Effector memory CD4-positive, alpha-beta T cell (primary cell): ENCODE measurements around the gene HCFC1.

Source experiments
- DNase-seq, 3 donors: peaks; one replicate each; pipeline ENCODE4 v3.0.0-alpha.2; 2020
- H3K27ac ChIP-seq: 2 replicates; pipeline ENCODE4 v1.7.0; 2013; ENCODE audit warnings: mild to moderate bottlenecking, low read length, moderate library complexity; ENCODE audit not compliant: insufficient read depth, poor library complexity, severe bottlenecking
- H3K27me3 ChIP-seq: replicated peaks from 2 replicates; pipeline ENCODE4 v1.7.0; 2013; ENCODE audit warnings: mild to moderate bottlenecking, low read length; ENCODE audit not compliant: insufficient read depth, control insufficient read depth, poor library complexity, severe bottlenecking
- H3K36me3 ChIP-seq: 2 replicates; pipeline ENCODE4 v1.7.0; 2013; ENCODE audit warnings: mild to moderate bottlenecking, low read length, moderate library complexity; ENCODE audit not compliant: control insufficient read depth, insufficient read depth
- H3K4me1 ChIP-seq: 2 replicates; pipeline ENCODE4 v1.7.0; 2013; ENCODE audit warnings: low read length, mild to moderate bottlenecking; ENCODE audit not compliant: control insufficient read depth, insufficient read depth, poor library complexity, severe bottlenecking
- H3K4me3 ChIP-seq: 2 replicates; pipeline ENCODE4 v1.7.0; 2013; ENCODE audit warnings: low read length, low read depth, mild to moderate bottlenecking; ENCODE audit not compliant: insufficient read depth, poor library complexity, severe bottlenecking
- H3K9me3 ChIP-seq: 2 replicates; pipeline ENCODE4 v1.7.0; 2013; ENCODE audit warnings: mild to moderate bottlenecking, low read length, moderate library complexity; ENCODE audit not compliant: control insufficient read depth

Gene HCFC1

GRCh38 chrX:153911798-153912197 lies 59.8 kb downstream of the HCFC1 start:
- Histone ChIP-seq H3K36me3 (peaks cover 36% of the 10 kb centered on the region), H3K27ac (no peak overlapping the region), H3K4me3 (no peak overlapping the region), H3K4me1 (no peaks in the 10 kb centered on the region), H3K27me3 (no peaks in the 10 kb centered on the region), H3K9me3 (no peaks in the 10 kb centered on the region)
- no peak for DNase-seq

- H3K27ac ChIP-seq = no peak overlapping the region
- no peaks in the 10 kb centered on the region for H3K9me3 ChIP-seq
- no peaks in the 10 kb centered on the region for H3K4me1 ChIP-seq
- H3K27me3 ChIP-seq = no peaks in the 10 kb centered on the region
- H3K36me3 ChIP-seq = peaks cover 33% of the 10 kb centered on the region
- no peak overlapping the region for H3K4me3 ChIP-seq
- no peak for DNase-seq
Measured at GRCh38 chrX:153910446-153910845, 61.2 kb downstream of the HCFC1 start.

- Histone ChIP-seq H3K4me3 (no peak overlapping the region), H3K36me3 (peaks cover 33% of the 10 kb centered on the region), H3K9me3 (no peaks in the 10 kb centered on the region), H3K27me3 (no peaks in the 10 kb centered on the region), H3K27ac (no peak overlapping the region), H3K4me1 (no peaks in the 10 kb centered on the region)
- DNase-seq = no peak
Measured at GRCh38 chrX:153909980-153910360, 61.6 kb downstream of the HCFC1 start.

GRCh38 chrX:153909024-153909979 lies 62.3 kb downstream of the HCFC1 start:
- DNase-seq = no peak
- Histone ChIP-seq H3K27me3 (no peaks in the 10 kb centered on the region), H3K9me3 (no peaks in the 10 kb centered on the region), H3K4me3 (no peak overlapping the region), H3K4me1 (peaks cover 5% of the 10 kb centered on the region), H3K27ac (no peak overlapping the region), H3K36me3 (peaks cover 33% of the 10 kb centered on the region)

GRCh38 chrX:153908219-153908860 lies 63.3 kb downstream of the HCFC1 start:
- H3K36me3 ChIP-seq = peaks cover 25% of the 10 kb centered on the region
- no peak for DNase-seq
- H3K27ac ChIP-seq = no peak overlapping the region

GRCh38 chrX:153907456-153907855 lies 64.2 kb downstream of the HCFC1 start:
- Histone ChIP-seq H3K9me3 (no peaks in the 10 kb centered on the region), H3K27ac (no peak overlapping the region), H3K27me3 (no peaks in the 10 kb centered on the region), H3K36me3 (peaks cover 17% of the 10 kb centered on the region), H3K4me3 (no peak overlapping the region), H3K4me1 (peaks cover 12% of the 10 kb centered on the region)
- DNase-seq = no peak

More at GRCh38 chrX:153908219-153908860, 63.3 kb downstream of the HCFC1 start:
- no peaks in the 10 kb centered on the region for H3K9me3 ChIP-seq
- H3K4me3 ChIP-seq = no peak overlapping the region
- no peaks in the 10 kb centered on the region for H3K27me3 ChIP-seq
- H3K4me1 ChIP-seq = peaks cover 12% of the 10 kb centered on the region

- H3K4me1 ChIP-seq = peaks cover 21% of the 10 kb centered on the region
- DNase-seq = no peak
Measured at GRCh38 chrX:153906126-153906917, 65.3 kb downstream of the HCFC1 start.

GRCh38 chrX:153905481-153906095 lies 66.0 kb downstream of the HCFC1 start:
- H3K4me1 ChIP-seq = peaks cover 27% of the 10 kb centered on the region
- no peak overlapping the region for H3K4me3 ChIP-seq
- DNase-seq = no peak
- no peaks in the 10 kb centered on the region for H3K9me3 ChIP-seq
- H3K27ac ChIP-seq = no peak overlapping the region
- no peaks in the 10 kb centered on the region for H3K27me3 ChIP-seq
- peaks cover 14% of the 10 kb centered on the region for H3K36me3 ChIP-seq

More at GRCh38 chrX:153906126-153906917, 65.3 kb downstream of the HCFC1 start:
- Histone ChIP-seq H3K27ac (no peak overlapping the region), H3K36me3 (peaks cover 14% of the 10 kb centered on the region), H3K4me3 (no peak overlapping the region), H3K9me3 (no peaks in the 10 kb centered on the region), H3K27me3 (no peaks in the 10 kb centered on the region)

GRCh38 chrX:153903991-153904957 lies 67.3 kb downstream of the HCFC1 start, which contains the start of gene AVPR2:
Gene AVPR2 (plus strand): TSS chrX:153904673. CDS start chrX:153905146, 473 bp downstream.
- peaks cover 29% of the 10 kb centered on the region for H3K4me1 ChIP-seq
- no peaks in the 10 kb centered on the region for H3K27me3 ChIP-seq
- peaks cover 7% of the 10 kb centered on the region for H3K36me3 ChIP-seq
- H3K27ac ChIP-seq = no peak within 1 kb of the TSS
- DNase-seq = no peak
- no peak within 1 kb of the TSS for H3K4me3 ChIP-seq
- no peaks in the 10 kb centered on the region for H3K9me3 ChIP-seq
